Mesenchymal stem cell (in vitro differentiated cells and primary cell): ENCODE measurements around the gene SEZ6.

ENCODE experiments used
- DNase-seq: peaks from one replicate; pipeline ENCODE4 v3.0.0-alpha.2; 2013
- H2AFZ ChIP-seq: one replicate; pipeline ENCODE4 v1.6.1; 2013; ENCODE audit warnings: low read depth, mild to moderate bottlenecking, control low read depth, inconsistent platforms, low read length, moderate library complexity
- H2AK5ac ChIP-seq: 2 replicates; pipeline ENCODE4 v1.6.1; 2013; ENCODE audit warnings: low read length, moderate library complexity, mild to moderate bottlenecking, inconsistent platforms; ENCODE audit not compliant: severe bottlenecking
- H2BK120ac ChIP-seq: one replicate; pipeline ENCODE4 v1.6.1; 2013; ENCODE audit warnings: low read depth, mild to moderate bottlenecking, inconsistent platforms, low read length, moderate library complexity
- H2BK12ac ChIP-seq, 2 experiments: one replicate each; pipeline ENCODE4 v1.6.1; 2013; ENCODE audit warnings: inconsistent platforms in 2 of 2, low read length in 2 of 2, mild to moderate bottlenecking in 2 of 2, moderate library complexity in 2 of 2, control low read depth in 1 of 2
- H2BK15ac ChIP-seq: one replicate; pipeline ENCODE4 v1.6.1; 2013; ENCODE audit warnings: mild to moderate bottlenecking, low read depth, inconsistent platforms; ENCODE audit not compliant: poor library complexity, severe bottlenecking
- H2BK5ac ChIP-seq: 2 replicates; pipeline ENCODE4 v1.6.1; 2013; ENCODE audit warnings: low read depth, mild to moderate bottlenecking, low read length, control low read depth, inconsistent platforms; ENCODE audit not compliant: poor library complexity, severe bottlenecking
- H3K14ac ChIP-seq, 2 experiments: one replicate each; pipeline ENCODE4 v1.6.1; 2013; ENCODE audit warnings: inconsistent platforms in 2 of 2, low read length in 2 of 2, control low read depth in 1 of 2, mild to moderate bottlenecking in 1 of 2, moderate library complexity in 1 of 2
- H3K18ac ChIP-seq, 2 experiments: one replicate each; pipeline ENCODE4 v1.6.1; 2013; ENCODE audit warnings: inconsistent platforms in 2 of 2, low read length in 2 of 2, control low read depth in 1 of 2, low read depth in 1 of 2, mild to moderate bottlenecking in 1 of 2
- H3K23ac ChIP-seq, 2 experiments: one replicate each; pipeline ENCODE4 v1.6.1; 2013; ENCODE audit warnings: inconsistent platforms in 2 of 2, low read length in 2 of 2, mild to moderate bottlenecking in 2 of 2, moderate library complexity in 2 of 2, control low read depth in 1 of 2
- H3K27ac ChIP-seq: 2 replicates; pipeline ENCODE4 v1.5.1; 2013; ENCODE audit warnings: mild to moderate bottlenecking, moderate library complexity, low read length, control low read depth, inconsistent platforms; ENCODE audit not compliant: poor library complexity, severe bottlenecking
- H3K27me3 ChIP-seq, 2 experiments: 2 replicates each; pipeline versions ENCODE4 v1.6.1 to v1.7.0; 2013; ENCODE audit warnings: low read length in 2 of 2, mild to moderate bottlenecking in 2 of 2, moderate library complexity in 2 of 2, control low read depth in 1 of 2, inconsistent platforms in 1 of 2; ENCODE audit not compliant: control insufficient read depth in 1 of 2, insufficient read depth in 1 of 2
- H3K36me3 ChIP-seq, 2 experiments: 2 replicates each; pipeline versions ENCODE4 v1.6.1 to v1.7.0; 2013; ENCODE audit warnings: low read length in 2 of 2, control low read depth in 1 of 2, inconsistent platforms in 1 of 2, low read depth in 1 of 2, mild to moderate bottlenecking in 1 of 2; ENCODE audit not compliant: insufficient read depth in 2 of 2, control insufficient read depth in 1 of 2
- H3K4ac ChIP-seq, 2 experiments: one replicate each; pipeline ENCODE4 v1.6.1; 2013; ENCODE audit warnings: inconsistent platforms in 2 of 2, low read length in 2 of 2, mild to moderate bottlenecking in 2 of 2, moderate library complexity in 2 of 2, control low read depth in 1 of 2, low read depth in 1 of 2
- H3K4me1 ChIP-seq: 2 replicates; pipeline ENCODE4 v1.6.1; 2013; ENCODE audit warnings: low read depth, low read length, control low read depth; ENCODE audit not compliant: control insufficient read depth, insufficient read depth
- H3K4me2 ChIP-seq: 2 replicates; pipeline ENCODE4 v1.6.1; 2013; ENCODE audit warnings: low read length, mild to moderate bottlenecking, inconsistent platforms; ENCODE audit not compliant: poor library complexity, severe bottlenecking
- H3K4me3 ChIP-seq, 2 experiments: 2 replicates each; pipeline versions ENCODE4 v1.5.1 to v1.7.0; 2013; ENCODE audit warnings: low read length in 2 of 2, mild to moderate bottlenecking in 2 of 2, control low read depth in 1 of 2, low read depth in 1 of 2; ENCODE audit not compliant: insufficient read depth in 1 of 2
- H3K79me1 ChIP-seq: replicated peaks from 2 replicates; pipeline ENCODE4 v1.6.1; 2013; ENCODE audit warnings: mild to moderate bottlenecking, control low read depth, low read length, inconsistent platforms; ENCODE audit not compliant: poor library complexity, severe bottlenecking
- H3K9ac ChIP-seq: 2 replicates; pipeline ENCODE4 v1.7.0; 2013; ENCODE audit warnings: mild to moderate bottlenecking, low read length, moderate library complexity
- H3K9me3 ChIP-seq: 2 replicates; pipeline ENCODE4 v1.7.0; 2013; ENCODE audit warnings: mild to moderate bottlenecking, low read length; ENCODE audit not compliant: control insufficient read depth
- H4K8ac ChIP-seq: one replicate; pipeline ENCODE4 v1.6.1; 2013; ENCODE audit warnings: inconsistent platforms, mild to moderate bottlenecking, low read length, moderate library complexity
- H4K91ac ChIP-seq: one replicate; pipeline ENCODE4 v1.6.1; 2013; ENCODE audit warnings: mild to moderate bottlenecking, low read length, inconsistent platforms
- WGBS: methylation state at CpG from one replicate; pipeline ENCODE4 v1.1.7; 2013; ENCODE audit warnings: mixed read lengths; 5-methylcytosine and 5-hydroxymethylcytosine counted together

SEZ6 gene

DNA sequence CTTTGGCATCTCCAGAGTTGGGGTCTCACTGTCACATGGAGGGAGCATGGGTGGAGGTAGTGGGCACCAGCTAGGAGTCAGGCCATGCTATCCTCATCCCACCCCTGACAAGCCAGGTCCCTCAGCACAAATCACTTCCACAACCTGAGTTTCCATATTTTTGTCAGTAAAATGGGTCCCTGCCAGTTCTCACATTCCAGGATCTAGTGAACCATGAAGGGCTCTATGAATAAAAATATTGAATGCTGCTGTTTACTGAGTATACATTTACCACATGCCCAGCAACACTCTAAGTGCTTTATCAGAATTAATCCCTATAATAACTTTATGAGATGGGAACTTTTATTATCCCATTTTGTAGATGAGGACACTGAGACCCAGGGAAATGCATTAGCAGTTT lies 16.8 kb downstream of the SEZ6 start:
- H3K18ac ChIP-seq, result no peak overlapping the region

DNA sequence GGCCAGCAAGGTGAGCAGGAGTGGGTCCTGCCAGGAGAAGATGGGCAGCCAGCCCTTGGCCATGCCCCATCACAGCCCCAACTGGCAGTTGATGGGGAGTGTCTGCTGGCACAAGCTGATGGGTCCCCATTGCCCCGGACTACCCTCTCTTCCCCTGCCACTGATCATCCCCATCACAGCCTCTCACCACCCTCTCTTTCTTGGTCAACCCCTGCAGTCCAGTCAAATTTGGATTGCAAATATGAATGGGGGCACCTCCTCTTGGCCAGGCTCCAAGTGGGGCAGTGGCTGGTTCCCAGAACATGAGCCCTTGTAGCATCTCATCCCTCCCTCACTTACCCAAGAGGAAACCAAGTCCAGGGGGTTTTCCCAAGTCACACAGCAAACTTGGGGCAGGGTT lies 17.4 kb downstream of the SEZ6 start:
- Histone ChIP-seq H3K4me2 (no peak overlapping the region), H2BK12ac (no peak overlapping the region), H2BK120ac (no peak overlapping the region), H3K9me3 (no peaks in the 10 kb centered on the region), H3K27me3 (peaks cover 53 to 81% of the 10 kb centered on the region in 2 experiments), H3K14ac (no peak overlapping the region), H2AK5ac (no peak overlapping the region), H4K8ac (no peak overlapping the region), H4K91ac (no peak overlapping the region), H3K36me3 (no peaks in the 10 kb centered on the region), H2BK15ac (no peak overlapping the region), H3K4me3 (no peak overlapping the region), H3K4ac (no peak overlapping the region), H3K27ac (no peak overlapping the region), H2AFZ (no peak overlapping the region), H3K18ac (no peak overlapping the region), H3K79me1 (no peaks in the 10 kb centered on the region), H3K23ac (no peak overlapping the region), H3K4me1 (peaks cover 12% of the 10 kb centered on the region), H2BK5ac (no peak overlapping the region), H3K9ac (no peak overlapping the region)
- WGBS, result 93% methylated on average over 1 of the region's 1 CpG
- DNase-seq, result no peak

More for the DNA sequence above, 16.8 kb downstream of the SEZ6 start:
- H2AK5ac ChIP-seq, result no peak overlapping the region
- H3K36me3 ChIP-seq, result no peaks in the 10 kb centered on the region
- no peaks in the 10 kb centered on the region for H3K79me1 ChIP-seq
- H2BK5ac ChIP-seq, result no peak overlapping the region
- no peak overlapping the region for H3K4me2 ChIP-seq
- no peak overlapping the region for H2BK15ac ChIP-seq
- H4K8ac ChIP-seq, result no peak overlapping the region
- H3K23ac ChIP-seq, result no peak overlapping the region
- no peak overlapping the region for H4K91ac ChIP-seq
- no peak overlapping the region for H3K4me3 ChIP-seq
- H3K9ac ChIP-seq, result no peak overlapping the region
- no peak overlapping the region for H2AFZ ChIP-seq
- H3K27ac ChIP-seq, result no peak overlapping the region
- no peak overlapping the region for H3K4ac ChIP-seq
- H2BK120ac ChIP-seq, result no peak overlapping the region
- no peak for DNase-seq
- peaks cover 48 to 81% of the 10 kb centered on the region in 2 experiments for H3K27me3 ChIP-seq
- no peak overlapping the region for H3K14ac ChIP-seq
- peaks cover 11% of the 10 kb centered on the region for H3K4me1 ChIP-seq
- no peak overlapping the region for H2BK12ac ChIP-seq
- no peaks in the 10 kb centered on the region for H3K9me3 ChIP-seq

DNA sequence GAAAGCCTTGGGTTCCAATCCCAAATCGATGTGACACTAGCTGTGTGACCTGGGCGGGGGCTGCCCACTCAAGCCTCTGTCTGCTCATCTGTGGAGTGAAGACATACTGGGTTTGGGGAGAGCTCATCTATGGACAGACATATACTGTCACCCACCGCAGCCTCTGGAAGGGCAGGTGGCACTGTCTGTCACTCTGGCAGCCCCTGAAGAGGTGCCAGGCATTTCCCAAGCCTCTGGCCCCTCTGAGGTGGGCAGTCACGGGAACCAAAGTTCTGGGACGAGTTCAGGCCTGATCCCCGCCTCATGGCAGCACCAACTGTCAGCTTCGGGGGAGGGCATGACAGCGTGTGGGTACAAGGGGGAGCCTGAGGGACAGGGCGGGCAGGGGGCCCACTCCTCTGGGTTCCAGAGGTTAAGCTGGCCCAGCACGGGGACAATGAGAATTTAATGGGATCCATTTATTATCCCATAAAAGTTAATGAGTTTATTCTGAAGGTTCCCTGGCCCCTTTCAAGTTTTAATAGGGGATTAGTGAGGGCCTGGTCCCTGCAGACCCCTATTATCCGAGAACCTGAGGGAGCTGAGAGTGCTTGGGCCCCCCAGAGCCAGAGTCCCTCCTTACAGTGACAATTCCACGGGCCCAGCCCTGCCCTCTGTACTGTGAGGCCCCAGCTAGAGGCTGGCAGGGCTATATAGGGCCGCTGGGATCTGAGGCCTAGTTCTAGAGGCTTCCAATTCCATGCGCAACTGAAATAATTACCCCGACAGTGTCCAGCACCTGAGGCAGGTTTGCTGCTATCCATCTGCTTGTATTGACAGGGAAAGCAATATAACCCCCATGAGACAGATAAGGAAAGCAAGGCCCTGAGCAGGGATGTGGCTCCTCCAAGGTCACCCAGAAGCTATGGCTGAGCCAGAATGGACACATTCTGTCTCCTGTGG lies 18.8 kb downstream of the SEZ6 start:
- H3K23ac ChIP-seq, result no peak overlapping the region
- WGBS, result 73% methylated on average over 14 of the region's 15 CpGs
- no peak overlapping the region for H3K4me2 ChIP-seq

DNA sequence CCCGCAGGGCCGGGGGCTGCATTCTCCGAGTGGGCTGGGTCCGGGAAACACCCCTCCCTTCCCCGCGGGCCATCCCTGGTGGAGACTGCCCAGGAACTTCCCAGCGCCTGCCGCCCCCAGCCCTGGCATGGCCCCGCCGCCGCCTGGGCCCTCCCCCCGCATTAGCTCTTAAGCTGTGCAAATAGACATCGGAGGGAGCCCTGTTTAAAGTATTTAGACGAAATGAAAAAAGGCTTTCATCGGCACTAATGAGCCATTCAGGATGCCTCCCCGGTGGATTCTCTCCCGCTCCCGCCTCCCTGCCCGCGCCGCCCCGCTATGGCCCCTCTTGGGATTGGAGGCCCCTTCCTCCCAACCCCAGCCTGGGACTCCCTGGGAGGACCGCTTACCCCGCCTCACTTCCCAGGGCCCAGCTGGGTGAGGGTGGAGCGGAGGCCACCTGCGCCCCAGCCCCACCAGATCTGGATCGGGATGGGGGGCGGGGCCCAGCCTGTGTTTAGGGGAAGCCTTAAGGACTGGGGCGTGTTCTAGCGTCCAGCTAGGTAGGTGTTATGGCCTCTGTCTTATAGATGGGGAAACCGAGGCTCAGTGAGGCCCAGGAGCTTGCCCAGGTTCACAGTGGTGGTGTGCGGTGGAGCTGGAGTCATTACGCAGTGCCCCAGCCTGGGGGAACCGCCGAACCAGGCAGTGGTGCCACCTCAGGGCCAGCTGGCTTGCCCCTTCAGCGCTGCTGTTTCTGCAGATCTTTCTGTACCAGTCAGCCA lies 19.7 kb downstream of the SEZ6 start:
- no peaks in the 10 kb centered on the region for H3K36me3 ChIP-seq
- DNase-seq, result no peak
- H3K27me3 ChIP-seq, result peaks cover 63 to 86% of the 10 kb centered on the region in 2 experiments
- H4K8ac ChIP-seq, result no peak overlapping the region
- no peaks in the 10 kb centered on the region for H3K9me3 ChIP-seq
- H3K4me2 ChIP-seq, result no peak overlapping the region
- 23% methylated on average over 30 of the region's 36 CpGs for WGBS
- H3K9ac ChIP-seq, result no peak overlapping the region
- H3K14ac ChIP-seq, result no peak overlapping the region
- no peak overlapping the region for H2AFZ ChIP-seq
- H3K27ac ChIP-seq, result no peak overlapping the region
- H2AK5ac ChIP-seq, result no peak overlapping the region
- H3K79me1 ChIP-seq, result no peaks in the 10 kb centered on the region
- no peak overlapping the region for H3K18ac ChIP-seq
- H2BK12ac ChIP-seq, result no peak overlapping the region
- no peak overlapping the region for H2BK15ac ChIP-seq
- peaks cover 14% of the 10 kb centered on the region for H3K4me1 ChIP-seq
- no peak overlapping the region for H2BK120ac ChIP-seq
- H3K4ac ChIP-seq, result no peak overlapping the region
- H2BK5ac ChIP-seq, result no peak overlapping the region
- H3K23ac ChIP-seq, result no peak overlapping the region
- no peak overlapping the region for H3K4me3 ChIP-seq
- H4K91ac ChIP-seq, result no peak overlapping the region

More for the DNA sequence above, 18.8 kb downstream of the SEZ6 start:
- H2BK15ac ChIP-seq, result no peak overlapping the region
- no peaks in the 10 kb centered on the region for H3K79me1 ChIP-seq
- no peak overlapping the region for H3K14ac ChIP-seq
- no peak overlapping the region for H2AFZ ChIP-seq
- H3K27ac ChIP-seq, result no peak overlapping the region
- peaks cover 14% of the 10 kb centered on the region for H3K4me1 ChIP-seq
- no peak overlapping the region for H2BK12ac ChIP-seq
- no peak overlapping the region for H3K18ac ChIP-seq
- no peaks in the 10 kb centered on the region for H3K36me3 ChIP-seq
- no peak overlapping the region for H4K8ac ChIP-seq
- no peaks in the 10 kb centered on the region for H3K9me3 ChIP-seq
- no peak overlapping the region for H3K4me3 ChIP-seq
- H3K9ac ChIP-seq, result no peak overlapping the region
- H3K27me3 ChIP-seq, result peaks cover 55 to 84% of the 10 kb centered on the region in 2 experiments
- H2BK5ac ChIP-seq, result no peak overlapping the region
- no peak overlapping the region for H2BK120ac ChIP-seq
- DNase-seq, result no peak
- no peak overlapping the region for H3K4ac ChIP-seq
- no peak overlapping the region for H2AK5ac ChIP-seq
- H4K91ac ChIP-seq, result no peak overlapping the region
